Mucosa of gallbladder (tissue), 1 donor: ENCODE data around the gene RMI2. TPM values are rescaled to one million over a fixed set of nuclear protein-coding genes. Genes with fewer than 3 reads are reported as not detected.
A peak's percentile ranks its signal among the peaks of the same experiment; 100 is the strongest.

Experiments
- DNase-seq: peaks from one replicate; pipeline ENCODE4 v3.0.0-alpha.2; 2020; ENCODE audit warnings: low spot score
- total RNA-seq: library from RNA; stranded (reverse); gene quantifications from one replicate; pipeline ENCODE4 v1.2.1, GENCODE V29; 2021
- donor health status: DM: no; HTN: no; CAD: no.

RMI2 gene
- total RNA-seq, 1 donor from 2014 or later = 4.4 TPM

DNA sequence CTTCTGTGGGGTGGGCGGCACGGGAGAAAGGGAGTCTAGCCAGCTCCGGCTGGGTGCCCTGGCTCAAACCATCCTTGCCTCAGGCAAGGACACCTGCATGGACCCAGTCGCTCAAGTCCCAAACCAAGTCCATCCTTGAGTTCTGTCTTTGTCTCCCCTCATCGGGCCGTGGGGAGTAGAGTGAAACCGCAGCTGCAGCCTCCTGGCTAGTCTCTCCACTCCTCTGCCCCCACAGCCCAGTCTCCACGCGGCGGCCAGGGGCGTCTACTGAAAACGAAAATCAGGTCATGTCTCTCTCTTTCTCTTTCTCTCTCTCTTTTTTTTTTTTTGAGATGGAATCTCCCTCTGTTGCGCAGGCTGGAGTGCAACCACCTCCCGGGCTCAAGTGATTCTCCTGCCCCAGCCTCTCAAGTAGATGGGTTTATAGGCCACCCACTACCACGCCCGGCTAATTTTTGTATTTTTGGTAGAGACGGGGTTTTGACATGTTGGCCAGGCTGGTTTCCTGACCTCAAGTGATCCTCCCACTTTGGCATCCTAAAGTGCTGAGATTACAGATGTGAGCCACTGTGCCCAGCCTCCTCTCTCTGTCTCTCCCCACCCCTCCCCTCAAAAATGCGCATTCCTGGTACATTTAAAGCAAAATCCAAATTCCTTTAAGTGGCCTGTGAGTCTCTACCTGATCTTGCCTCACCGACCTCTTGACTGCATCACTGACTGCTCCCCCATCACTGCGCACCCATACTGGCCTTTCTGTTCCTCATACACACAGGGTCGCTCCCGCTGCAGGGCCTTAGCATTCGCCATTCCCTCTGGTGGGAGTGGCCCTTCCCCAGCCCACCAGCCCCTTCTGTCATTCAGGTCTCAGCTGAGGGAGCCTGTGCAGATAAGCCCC is 17.7 kb upstream of the RMI2 start:
- no peak for DNase-seq

DNA sequence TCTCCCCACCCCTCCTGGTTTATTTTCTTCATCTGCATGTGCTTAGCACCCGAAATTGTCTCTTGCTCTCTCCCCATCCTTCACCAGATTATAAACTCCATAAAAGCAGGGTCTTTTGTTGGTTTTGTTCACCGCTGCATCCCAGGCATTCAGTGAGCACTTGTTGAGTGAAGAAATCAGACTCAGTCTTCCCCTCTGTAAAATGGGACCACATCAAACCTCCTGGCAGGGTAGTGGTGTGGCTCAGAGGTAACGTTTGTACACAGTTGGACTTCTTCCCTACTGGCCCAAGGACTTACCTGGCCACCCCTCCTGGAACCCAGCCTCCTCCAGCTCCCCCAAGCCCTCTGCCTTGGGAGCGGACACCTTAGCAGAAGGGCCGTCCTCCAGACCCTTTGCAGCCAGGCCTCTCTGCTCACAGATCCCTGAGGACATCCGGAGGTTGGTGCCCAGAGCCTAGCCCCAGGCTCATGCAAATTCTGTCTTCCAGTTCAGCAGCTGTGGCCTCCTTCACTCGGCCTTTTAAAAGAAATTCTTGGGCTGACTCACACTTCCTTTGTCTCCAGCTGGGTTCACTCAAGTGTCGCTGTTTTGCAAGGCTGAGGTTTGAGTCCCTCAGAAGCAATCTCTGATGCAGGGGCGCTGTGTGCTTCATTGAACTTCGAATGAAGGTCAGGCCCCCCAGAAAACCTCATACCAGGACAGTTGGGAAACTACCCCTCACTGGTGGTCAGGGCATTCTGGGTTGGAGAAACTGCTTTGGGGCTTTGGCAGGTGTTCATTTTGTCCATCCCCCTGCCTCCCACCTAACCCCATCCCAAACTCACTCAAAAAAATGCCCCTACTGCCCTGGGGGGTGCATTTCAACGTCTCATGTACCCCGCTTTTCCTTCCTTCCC is 16.8 kb upstream of the RMI2 start:
- peak; percentile 75 for DNase-seq

DNA sequence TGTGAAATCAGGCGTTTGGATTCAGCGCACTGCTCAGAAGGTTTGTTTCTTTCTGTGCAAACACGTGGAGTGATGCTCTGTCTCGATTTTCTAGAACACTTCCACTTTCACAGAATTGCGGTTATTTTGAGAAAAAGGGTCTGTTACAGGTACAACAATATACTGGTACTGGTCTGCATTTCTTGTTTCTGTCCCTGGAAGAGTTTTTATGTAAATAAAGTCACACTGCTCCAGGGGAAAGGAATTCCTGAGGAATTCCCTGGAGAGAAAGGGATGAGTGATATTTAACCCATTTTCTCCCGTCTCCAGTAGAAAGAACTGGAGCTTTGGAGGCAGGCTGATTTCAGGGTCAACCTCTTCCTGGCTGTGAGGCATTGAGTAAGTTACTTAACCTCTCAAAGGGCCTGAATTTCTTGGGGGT is 16.2 kb upstream of the RMI2 start:
- DNase-seq = no peak

DNA sequence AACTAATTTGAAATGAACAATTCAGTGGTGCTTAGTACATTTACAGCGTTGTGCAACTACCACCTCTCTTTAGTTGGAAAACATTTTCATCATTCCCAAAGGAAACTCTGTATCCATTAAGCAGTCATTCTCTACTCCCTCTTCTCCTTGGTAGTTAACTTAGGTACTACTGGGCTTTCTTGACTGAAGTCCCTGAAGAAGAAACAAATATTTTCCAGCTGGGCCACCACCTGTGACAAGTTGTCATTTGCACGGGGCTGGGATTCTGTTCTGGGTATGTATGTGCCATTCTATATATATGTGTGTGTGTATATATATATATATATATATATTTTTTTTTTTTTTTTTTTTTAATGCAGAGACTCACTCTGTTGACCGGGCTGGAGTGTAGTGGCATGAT is 15.4 kb upstream of the RMI2 start:
- DNase-seq = no peak

DNA sequence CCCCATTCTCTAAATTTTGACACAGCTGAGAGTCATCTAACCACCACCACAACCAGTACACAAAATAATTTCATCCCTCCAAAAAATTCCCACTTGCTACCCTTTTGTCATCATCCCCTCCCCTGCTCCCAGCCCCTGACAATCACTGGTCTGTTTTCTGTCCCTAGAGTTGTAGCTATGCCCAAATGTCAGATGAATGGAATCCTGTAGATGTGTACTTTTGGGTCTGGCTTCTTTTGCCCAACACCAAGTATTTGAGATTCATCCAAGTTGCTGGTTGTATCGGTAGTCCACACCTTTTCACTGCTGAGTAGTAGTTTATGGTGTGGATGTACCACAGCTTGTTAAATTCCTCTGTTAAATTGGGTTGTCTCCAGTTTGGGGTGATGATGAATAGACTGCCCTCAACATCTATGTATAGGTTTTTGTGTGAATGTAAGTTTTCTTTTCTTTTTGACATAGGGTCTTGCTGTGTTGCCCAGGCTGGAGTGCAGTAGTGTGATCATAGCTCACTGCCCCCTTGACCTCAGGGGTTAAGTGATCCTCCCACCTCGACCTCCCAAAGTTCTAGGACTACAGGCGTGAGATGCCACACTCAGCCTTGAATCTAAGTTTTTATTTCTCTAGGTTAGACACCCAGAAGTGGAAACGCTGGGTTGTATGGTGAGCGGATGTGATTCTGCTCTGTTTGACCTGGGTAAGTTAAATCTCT is 14.6 kb upstream of the RMI2 start:
- no peak for DNase-seq

DNA sequence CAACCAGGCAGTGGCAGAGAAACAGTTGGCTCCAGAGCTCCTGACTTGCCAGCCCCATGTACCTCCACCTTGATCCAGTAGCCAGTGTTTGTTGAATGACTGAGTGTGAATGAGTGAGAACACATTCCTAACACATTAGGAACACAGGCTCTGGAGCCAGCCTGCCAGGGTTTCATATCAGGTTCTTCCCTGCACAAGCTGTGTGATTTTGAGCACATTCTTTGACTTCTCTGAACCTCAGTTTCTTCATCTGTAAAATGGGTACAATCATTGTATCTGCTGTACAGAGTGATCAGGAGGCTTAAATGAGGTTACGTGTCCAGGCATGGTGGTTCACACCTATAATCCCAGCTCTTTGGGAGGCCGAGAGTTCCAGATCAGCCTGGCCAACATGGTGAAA is 13.3 kb upstream of the RMI2 start:
- no peak for DNase-seq

DNA sequence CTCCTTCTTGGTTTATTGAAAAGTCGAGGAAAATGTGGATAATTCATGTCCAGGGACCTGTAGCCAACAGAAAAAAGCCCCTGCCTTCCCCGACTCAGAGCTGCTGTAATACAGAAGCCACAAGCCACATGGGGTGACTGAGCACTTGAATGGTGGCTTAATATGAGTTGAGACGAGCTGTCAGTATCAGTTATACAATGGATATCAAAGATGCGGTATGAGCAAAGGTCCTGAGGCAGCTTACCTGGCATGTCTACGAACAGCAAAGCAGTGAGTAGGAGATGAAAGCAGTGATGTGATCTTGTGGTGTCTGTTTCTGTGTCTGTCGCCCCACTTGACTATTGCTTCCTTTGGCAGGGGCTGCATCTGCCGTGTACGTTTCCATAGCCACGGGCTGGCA is 12.2 kb upstream of the RMI2 start:
- DNase-seq = no peak

DNA sequence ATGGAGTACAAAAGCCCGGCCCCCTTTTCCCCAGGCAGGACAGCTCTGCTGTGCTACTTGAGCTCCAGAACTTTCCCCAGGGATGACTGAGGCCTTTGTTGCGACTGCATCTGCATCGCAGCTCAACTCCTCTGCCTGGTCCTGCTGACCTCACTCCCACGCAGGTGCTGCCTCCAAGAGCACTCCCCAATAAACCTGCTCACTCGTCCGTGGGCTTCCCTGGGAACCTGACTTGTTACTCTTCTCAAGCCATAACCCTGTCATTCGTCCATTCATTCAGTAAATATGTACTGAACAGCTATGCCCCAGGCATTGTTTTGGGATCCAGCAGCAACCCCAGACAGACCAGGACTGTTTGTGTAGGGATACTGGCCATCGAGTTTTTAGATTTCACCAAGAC is 11.6 kb upstream of the RMI2 start:
- no peak for DNase-seq

DNA sequence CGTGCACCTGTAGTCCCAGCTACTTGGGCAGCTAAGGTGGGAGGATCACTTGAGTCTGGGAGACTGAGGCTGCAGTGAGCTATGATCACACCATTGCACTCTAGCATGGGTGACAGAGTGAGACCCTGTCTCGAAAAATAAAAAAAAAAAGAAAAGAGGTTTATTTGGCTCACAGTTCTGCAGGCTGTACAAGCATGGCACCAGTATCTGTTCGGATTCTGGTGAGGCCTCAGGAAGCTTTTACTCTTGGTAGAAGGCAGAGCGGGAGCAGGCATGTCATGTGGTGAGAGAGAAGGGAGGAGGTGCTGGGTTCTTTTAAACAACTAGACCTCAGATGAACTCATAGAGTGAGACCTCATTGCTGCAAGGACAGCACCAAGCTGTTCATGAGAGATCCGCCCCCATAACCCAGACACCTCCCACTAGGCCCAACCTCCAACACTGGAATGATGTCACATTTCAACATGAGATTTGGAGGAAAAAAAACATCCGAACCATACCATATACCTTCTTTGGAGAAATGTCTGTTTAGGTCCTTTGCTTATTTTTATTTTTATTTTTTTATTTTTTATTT is 10.3 kb upstream of the RMI2 start:
- no peak for DNase-seq

DNA sequence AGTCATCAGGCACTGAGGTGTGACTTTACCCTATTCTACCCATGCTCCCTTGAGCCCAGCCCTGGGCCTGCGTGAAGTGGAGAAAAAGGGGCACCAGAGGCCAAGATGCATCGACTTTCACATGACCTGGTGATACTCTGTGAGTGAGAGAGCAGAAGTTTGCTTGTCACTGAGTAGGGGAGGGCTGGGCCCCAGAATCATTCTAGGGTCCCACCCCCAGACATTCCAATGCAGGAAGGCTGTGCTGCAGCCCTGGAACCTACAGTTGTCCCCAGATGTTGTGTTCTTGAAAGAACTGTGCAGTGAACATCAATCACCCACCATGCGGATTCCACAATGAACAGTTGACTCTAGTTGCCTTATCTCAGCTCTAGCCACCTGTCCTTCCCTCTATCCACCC is 6.2 kb upstream of the RMI2 start:
- no peak for DNase-seq

DNA sequence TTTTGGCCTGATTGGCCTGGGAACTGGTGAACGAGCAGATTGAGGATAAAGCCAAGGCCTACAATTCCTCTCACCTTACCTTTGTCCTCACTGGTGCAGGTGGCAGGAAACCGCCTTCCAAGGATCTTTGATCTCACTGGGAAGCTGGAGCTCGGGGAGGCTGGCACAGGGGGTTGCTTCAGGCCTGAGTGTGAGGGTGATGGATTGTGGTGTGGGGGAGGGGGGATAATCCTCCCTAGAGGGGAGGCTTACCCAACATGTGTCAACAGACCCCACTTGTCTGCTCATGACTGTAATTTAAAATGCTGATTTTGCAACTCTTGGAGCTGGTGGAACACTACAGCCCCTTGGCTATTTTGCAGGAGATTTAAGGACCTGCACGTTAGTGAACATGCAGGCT is 4.5 kb upstream of the RMI2 start:
- DNase-seq = no peak

DNA sequence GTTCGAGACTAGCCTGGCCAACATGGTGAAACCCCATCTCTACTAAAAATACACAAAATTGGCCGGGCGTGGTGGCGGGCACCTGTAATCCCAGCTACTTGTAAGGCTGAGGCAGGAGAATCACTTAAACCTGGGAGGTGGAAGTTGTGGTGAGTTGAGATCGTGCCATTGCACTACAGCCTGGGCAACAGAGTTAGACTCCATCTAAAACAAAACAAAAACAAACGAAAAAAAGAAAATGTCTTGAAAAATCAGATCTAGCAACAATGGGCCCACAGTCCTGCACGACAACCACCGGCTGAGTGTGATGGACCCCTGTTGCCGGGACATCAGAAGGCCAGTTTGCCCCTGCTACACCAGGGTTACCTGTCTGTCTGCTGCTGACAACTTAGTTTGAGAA is 3.9 kb upstream of the RMI2 start:
- no peak for DNase-seq

DNA sequence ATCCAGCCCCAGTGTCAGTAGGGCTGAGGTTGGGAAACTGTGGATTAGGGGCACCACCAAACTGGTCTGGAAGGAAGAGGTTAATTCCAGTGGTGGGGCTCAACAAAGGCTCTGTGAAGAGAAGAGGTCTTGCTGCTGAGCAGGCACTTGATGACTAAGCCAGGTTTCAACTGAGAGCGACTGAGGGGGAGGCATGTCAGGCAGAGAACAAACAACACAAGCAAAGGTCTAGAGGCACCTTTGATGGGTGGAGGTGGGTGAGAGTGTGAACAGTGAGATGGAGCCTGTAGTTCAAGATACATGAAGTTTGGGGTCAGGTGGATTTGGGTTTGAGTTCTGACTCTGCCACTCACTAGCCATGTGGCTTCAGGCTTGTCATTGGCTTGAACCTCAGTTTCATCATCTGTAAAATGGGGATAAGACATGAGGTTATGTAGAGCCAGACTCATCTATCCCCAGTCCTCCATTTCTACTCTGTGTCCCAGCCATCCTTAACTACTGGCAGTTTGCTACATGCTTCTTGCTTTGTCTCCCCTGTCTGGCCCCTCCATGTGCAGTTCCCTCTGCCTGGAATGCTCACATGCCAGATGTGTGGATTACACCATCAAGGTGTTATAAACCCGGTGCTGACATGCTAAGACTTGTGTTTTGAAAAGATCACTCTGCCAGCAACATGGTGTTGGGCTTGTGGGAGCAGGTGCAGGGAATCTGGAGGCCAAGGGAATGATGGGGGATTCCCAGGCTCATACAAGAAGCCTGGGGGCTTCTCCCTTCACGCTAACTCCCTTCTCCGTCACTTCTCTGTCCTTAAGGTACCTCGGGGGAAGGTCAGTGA is 3.0 kb upstream of the RMI2 start:
- DNase-seq = no peak

DNA sequence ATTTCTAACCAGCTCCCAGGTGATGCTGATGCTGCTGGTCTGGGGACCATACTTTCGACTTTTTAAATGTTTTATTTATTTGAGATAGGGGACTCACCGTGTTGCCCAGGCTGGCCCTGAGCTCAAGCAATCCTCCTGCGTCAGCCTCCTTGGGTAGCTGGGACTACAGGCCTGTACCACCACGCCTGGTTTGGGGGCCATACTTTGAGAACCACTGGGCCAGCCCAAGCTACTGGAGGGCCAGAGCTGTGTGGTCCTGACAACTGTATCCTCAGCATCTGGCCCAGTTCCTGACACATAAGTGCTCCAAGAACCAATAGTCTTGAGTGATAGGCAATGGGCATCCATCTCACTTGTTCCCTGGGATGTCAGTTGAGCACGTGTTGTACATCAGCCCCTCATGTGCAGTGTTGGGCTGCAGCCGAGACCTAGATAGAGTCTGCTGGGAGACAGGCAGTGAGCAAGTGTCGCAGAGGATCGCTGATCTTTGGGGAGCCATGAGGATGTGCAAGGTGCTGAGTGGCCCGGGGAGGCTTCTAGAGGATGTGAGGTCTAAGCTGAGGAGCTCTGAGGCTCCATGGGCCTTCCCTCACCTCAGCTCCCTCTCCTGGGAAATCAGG is 1.6 kb downstream of the RMI2 start:
- no peak for DNase-seq

DNA sequence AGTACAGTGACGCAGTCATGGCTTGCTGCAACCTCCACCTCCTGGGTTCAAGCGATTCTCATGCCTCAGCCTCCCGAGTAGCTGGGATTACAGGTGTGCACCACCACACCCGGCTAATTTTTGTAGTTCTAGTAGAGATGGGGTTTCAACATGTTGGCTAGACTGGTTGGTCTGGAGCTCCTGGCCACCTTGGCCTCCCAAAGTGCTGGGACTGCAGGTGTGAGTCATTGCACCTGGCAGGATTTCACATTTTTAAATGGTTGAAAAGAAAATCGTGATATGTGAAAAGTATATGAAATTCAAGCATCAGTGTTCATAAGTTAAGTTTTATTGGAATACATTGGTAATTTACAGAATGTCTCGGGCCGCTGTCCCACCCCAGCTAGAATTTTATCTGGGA is 2.6 kb downstream of the RMI2 start:
- DNase-seq = no peak

DNA sequence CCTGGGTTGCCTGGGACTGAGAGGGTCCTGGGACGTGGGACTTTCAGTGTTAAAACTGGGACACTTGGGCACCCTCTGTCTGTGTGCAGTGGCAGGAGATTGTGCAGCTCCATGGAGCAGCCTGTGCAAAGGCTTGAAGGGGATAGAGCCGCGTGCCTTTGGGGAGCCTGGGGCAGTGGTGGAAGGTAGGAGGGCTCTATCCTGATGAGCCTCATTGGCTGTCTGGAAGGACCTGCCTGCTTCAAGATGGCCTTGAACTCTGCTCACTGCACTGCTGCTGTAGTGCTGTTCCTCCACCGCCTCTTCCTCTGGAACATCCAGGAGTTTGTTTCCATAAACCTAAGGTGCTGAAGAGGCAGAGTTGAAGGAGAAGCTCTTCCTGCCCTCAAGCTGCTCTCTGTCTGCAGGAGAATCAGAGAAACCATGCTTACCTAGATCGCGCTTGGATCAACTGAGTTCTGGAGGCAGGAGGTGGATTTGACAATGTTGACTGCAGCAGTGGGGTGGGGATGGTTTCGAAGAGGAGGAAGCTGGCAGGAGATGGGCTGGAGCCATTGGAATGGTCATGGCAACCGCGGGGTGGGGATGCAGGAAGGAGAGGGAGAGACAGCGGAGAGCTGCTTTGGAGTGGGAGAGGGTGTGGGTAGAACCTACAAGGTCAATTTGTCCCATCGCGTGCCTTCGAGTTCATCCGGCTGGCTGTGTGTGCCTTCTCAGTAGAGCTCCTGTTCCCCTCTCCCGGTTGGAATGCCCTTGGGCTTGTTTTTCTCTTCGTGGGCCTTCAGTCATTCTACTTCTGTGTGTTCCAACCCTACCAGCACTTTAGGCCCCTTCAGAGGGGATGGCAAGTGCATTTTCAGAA is 3.7 kb downstream of the RMI2 start:
- DNase-seq = no peak

DNA sequence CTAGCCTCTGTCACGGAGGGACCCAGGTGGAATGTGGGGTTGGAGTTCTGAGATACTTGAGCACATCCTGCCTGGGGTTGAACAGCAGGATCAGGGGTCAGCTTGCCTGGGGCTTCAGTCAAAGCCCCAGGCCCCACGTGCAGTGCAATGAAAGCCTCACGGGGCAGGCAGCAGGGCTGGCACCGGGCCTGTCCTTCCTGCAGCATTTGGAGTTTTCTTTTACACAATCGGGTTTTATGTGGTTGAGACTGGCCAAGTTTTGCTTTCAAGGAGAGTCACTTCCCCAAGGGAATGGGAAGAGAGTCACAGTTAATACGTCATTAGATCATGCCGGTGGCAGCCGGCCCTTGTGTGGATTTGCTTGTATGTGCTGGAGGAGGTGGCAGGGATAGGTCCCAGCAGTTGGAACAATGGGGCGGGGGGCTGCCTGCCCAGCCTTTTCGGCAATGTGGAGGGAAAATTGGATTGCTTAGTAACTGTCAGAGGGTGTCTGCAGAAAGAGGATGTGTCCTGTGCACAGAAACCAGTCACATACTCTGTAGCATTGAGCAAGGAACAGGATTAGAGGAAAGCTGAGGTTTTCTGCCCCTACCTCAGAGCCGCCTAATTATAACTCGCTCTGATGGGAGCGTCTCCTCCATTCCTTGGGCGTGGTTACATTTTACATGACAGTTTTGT is 4.5 kb downstream of the RMI2 start:
- DNase-seq = peak; percentile 52

DNA sequence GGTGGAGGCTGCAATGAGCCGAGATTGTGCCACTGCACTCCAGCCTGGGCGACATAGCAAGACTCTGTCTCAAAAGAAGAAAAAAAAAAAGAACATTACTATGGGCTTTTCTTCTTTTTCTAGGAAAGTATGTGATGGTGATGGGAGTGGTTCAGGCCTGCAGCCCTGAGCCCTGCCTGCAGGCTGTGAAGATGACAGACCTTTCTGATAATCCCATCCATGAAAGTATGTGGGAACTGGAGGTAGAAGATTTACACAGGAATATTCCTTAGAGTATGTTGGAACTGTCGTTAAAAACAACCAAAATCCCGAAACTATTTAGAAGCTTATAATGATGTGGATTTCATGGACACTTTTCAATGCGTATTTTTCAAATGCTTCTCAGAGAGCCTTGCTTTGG is 5.3 kb downstream of the RMI2 start:
- no peak for DNase-seq

DNA sequence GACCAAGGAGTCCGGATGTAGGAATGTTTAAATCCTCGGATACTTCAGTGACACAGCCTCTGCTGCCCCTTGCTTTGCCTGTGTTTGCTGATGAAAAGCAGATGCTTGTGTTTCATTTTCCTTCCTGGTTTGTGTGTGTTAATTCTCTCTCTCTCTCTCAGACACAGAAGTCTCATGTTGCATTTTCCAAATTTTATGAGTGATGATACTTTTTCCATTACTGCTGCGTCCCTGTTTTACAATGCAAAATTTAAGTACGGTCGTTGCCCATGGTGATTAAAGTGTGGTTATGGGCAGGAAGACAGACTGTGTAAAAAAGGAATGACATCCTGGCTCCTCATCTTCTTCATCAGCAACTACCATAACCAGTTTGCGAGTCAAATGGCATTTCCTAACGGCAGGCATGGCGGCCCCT is 5.7 kb downstream of the RMI2 start:
- DNase-seq = no peak
